HG02763 (cell line): ENCODE measurements around the gene RGS8.

ENCODE experiments used
- ATAC-seq: cut with Tn5 transposase; IDR thresholded peaks from one replicate; pipeline ENCODE4 v1.9.1; 2021; ENCODE audit warnings: mild to moderate bottlenecking, moderate library complexity; ENCODE audit not compliant: unreplicated experiment

Gene RGS8

DNA sequence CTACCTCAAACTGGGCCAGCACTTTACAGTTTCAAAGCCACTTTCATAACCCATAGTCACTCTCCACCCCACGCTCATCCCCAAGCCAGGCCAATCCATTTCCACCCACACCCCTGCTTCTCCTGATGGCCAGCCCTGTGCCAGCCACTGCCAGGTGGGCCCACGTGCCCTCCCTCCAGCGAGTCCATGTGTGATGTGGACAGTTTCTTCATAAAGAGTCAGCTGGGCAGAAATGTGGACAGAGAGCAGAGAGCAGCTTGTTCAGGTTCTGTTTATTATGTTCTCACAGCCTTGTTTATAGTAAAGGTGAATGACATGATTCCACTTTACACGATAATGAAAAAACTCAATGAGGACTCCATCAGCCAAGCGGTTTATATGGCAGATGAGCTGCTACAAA lies 42.8 kb downstream of the RGS8 start:
- no peak for ATAC-seq

DNA sequence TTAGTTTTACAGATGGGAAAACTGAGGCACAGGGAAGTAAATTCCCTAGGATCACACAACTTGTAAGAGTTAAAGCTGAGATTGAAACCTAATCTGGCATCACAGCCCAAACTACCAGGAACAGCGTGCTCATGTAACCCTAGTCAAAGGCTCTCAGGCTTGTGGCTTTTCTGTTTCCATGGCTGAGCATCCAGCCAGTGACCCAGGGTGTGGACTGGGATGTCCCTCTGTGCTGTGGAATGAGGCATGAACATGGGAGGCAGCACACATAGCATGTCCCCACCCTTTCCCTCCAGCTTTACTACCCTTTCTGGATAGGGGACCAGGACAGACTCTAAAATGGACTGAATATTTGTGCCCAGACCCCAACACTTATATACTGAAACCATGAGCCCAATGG lies 45.1 kb downstream of the RGS8 start:
- ATAC-seq: no peak

DNA sequence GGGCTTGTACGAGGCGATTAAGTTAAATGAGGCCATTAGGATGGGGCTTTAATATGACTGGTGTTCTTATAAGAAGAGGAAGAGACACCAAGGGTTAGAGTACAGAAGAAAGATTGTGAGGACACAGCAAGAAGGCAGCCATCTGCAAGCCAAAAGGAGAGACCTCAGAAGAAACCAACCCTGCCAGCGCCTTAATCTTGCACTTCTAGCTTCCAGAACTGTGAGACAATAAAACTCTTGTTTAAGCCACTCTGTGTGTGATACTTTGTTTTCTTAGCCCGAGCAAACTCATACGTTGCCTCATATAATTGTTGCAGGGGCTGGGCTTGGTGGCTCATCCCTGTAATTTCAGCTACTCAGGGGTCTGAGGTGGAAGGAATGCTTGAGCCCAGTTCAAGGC lies 46.6 kb downstream of the RGS8 start:
- ATAC-seq: no peak

DNA sequence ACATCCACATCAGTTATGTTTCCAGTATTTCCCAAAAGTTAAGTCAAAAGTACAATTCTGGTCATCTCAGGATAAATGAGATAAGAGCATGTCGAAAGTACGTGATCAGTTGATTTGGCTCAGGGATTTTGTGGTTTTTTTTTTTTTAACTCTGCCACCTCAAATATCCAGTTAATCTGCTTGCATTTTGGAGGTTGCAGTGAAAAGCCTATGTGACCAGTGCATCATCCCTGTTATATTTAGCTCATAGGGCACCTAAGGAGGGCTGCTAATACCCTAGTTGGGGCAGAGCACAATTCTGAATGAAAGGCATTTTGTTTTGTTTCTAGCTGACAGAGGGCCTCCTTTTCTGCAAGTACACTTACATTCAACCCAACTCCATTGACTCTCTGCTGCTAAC lies 48.5 kb downstream of the RGS8 start:
- ATAC-seq: no peak
